AG09319 (cell line): ENCODE data around the gene ARVCF.

Source experiments
- DNase-seq: peaks from one replicate; pipeline ENCODE4 v3.0.0-alpha.2; 2010; ENCODE audit warnings: low read depth; ENCODE audit errors: extremely low read depth
- TF ChIP-seq, protein P1 (sequence below): IDR thresholded peaks from 2 replicates; pipeline ENCODE4 v1.5.1; 2011; ENCODE audit warnings: low read depth, mild to moderate bottlenecking, inconsistent platforms, low read length, moderate library complexity

The ARVCF gene

DNA sequence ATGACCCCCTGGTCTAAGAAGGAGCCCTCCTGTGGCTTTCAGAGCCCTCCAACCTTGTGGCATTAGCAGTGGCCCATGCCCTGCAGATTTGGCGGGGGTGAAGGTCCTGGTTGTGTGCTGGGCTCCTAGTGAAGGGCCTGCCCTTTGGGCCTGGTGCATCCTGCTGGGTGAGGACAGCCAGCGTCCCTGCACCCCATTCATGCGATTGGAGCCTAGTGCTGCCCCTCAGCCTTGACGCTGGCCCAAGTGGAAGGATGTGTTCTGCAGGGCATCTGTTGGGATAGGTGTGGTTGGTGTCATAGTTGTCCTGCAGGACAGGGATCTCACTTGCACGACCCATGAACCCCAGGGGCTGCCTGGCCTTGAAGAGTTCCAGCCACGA lies 35.3 kb upstream of the ARVCF start:
- no peak for DNase-seq
- TF ChIP-seq, protein P1, sequence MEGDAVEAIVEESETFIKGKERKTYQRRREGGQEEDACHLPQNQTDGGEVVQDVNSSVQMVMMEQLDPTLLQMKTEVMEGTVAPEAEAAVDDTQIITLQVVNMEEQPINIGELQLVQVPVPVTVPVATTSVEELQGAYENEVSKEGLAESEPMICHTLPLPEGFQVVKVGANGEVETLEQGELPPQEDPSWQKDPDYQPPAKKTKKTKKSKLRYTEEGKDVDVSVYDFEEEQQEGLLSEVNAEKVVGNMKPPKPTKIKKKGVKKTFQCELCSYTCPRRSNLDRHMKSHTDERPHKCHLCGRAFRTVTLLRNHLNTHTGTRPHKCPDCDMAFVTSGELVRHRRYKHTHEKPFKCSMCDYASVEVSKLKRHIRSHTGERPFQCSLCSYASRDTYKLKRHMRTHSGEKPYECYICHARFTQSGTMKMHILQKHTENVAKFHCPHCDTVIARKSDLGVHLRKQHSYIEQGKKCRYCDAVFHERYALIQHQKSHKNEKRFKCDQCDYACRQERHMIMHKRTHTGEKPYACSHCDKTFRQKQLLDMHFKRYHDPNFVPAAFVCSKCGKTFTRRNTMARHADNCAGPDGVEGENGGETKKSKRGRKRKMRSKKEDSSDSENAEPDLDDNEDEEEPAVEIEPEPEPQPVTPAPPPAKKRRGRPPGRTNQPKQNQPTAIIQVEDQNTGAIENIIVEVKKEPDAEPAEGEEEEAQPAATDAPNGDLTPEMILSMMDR: no peak

DNA sequence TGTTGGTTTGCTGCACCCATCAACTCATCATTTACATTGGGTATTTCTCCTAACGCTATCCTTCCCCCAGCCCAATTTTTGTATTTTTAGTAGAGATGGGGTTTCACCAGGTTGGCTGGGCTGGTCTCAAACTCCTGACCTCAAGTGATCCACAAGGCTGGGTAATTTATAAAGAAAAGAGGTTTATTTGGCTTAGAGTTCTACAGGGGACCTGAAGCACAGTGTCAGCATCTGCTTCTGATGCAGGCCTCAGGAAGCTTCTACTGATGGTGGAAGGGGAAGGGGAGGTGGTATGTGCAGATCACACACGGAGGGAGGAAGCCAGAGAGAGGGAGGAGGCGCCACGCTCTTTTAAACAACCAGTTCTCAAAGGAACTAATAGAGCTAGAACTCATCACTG lies 30.1 kb upstream of the ARVCF start:
- DNase-seq: no peak
- TF ChIP-seq, protein P1: no peak

DNA sequence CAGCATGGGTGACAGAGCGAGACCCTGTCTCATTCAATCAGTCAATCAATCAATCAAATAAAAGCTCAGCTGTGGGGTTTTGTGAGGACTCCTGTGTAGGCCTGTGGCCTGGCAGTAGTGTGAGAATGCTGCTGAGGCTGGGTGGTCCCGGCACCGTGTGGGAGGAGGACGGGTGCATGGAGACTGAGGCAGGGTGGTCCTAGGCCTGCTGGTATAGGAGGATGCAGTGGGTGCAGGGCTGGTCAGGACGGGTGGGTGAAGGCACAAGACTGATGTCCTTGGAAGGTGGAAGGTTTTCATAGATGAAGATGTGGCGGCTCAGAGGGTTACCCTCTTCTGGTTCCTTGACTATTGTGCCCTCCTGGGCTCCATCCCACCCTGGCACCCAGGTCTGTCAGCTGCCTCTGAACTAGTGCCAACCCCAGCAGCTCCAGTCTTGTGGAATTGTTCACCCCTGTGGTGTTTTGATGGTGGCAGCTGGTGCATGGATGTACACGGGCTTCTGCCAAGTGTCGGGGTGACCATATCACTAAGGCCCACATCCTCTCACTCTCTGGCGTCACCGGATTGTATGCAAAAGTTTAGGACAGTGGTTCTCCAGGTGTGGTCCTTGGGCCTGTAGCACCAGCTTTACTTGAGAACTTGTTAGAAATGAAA lies 28.0 kb upstream of the ARVCF start:
- TF ChIP-seq, protein P1: no peak
- DNase-seq: no peak

DNA sequence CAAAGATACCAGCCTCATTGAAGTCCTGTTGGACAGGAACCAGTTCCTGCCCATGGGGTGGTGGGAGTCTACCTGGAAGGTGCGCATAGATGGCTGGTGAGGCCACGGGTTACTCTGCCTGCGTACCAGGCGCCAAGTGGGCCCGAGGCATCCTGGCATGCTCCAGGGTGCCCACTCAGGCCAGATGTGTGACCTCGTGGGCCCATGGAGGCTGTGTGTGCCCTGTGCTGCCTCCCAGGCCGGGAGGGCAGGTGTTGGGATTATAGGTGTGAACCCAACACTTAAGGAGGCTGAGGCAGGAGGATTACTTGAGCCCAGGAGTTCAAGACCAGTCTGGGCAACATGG lies 27.3 kb upstream of the ARVCF start:
- TF ChIP-seq, protein P1: no peak
- no peak for DNase-seq

DNA sequence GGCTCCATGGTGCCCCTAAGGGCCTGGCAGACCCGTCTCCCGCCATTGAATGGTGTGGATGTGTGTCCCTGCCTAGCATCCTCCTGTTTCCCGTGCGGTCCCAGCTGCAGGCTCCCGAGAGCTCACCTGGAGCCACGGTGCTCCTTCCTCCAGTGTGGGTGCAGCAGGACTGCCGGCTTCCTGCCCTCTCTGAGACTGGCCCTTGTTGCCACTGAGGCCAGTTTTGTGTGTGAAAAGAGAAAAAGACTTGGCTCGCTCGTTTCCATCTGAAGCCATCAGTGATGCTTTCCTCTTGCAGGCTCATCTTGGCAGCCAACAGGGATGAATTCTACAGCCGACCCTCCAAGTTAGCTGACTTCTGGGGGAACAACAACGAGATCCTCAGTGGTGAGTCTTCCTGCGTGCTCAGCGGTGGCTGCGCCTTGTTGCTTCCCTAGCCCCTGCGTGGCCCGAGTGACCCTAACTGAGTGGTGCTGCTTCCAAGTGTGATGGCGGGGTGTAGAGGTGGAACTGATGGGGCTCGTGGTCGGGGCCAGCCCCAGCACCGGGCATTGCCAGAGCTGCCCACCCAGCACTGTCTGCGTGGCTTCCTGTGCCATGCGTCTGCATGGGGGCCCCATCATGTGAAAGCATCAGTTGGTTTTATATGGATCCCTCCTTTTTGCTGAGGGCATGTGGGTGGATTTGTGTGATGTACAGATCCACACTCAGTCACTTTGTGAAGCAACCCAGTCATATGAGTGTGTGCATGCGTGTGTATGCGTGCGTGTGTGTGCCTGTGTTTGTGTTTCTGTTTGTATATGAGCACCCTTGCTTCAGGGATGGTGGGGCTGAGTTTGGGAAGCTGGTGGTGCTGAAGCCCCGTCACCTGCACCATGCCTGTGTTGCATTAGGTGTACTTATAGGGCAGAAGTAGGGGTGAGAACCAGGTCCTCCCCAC lies 26.7 kb upstream of the ARVCF start:
- TF ChIP-seq, protein P1: no peak
- DNase-seq: no peak

DNA sequence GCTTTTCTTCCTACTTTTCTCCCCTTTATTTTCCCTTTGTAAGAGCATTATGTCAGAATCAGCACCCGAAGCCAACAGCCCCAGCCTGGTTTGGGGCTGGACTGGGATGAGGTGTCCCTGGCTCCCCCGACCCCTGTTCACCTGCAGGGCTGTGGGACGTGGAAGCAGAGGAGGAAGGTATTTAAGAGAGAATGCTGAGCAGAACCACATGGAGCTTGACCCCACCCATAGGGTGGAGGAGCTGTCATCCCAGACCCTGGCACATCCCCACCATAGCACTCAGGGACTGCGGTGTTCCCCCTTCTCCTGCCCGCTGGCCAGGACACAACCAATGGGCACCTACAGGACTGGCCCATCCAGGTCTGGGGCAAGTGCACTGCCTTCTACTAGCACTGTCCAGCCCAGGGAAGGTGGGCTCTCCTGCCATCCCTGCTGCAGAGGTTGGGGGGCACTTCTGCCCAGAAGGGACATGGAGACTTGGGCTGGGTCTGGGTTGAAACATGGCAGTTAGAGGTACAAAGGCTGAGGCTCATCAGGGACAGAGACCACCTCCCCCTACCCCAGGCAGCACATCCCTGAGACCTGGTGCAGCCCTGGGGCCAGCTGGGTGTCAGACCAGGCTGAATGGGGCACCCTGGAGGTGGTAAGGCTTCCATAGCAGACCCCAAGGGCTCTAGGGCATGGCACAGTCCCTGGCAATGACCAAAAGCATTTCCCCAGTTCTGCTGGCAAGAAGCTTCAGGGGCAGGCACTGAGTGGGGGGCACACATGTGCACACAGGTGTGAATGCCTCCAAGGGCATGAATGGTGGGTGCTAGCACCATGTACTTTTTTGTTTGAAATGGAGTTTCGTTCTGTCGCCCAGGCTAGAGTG lies 23.9 kb upstream of the ARVCF start:
- no peak for DNase-seq
- TF ChIP-seq, protein P1: no peak
